ENCODE measurements around the gene ATF7IP2. TPM values are rescaled to one million over a fixed set of nuclear protein-coding genes. Genes with fewer than 3 reads are reported as not detected.
A peak's percentile ranks its signal among the peaks of the same experiment; 100 is the strongest.

The ATF7IP2 gene, protein sequence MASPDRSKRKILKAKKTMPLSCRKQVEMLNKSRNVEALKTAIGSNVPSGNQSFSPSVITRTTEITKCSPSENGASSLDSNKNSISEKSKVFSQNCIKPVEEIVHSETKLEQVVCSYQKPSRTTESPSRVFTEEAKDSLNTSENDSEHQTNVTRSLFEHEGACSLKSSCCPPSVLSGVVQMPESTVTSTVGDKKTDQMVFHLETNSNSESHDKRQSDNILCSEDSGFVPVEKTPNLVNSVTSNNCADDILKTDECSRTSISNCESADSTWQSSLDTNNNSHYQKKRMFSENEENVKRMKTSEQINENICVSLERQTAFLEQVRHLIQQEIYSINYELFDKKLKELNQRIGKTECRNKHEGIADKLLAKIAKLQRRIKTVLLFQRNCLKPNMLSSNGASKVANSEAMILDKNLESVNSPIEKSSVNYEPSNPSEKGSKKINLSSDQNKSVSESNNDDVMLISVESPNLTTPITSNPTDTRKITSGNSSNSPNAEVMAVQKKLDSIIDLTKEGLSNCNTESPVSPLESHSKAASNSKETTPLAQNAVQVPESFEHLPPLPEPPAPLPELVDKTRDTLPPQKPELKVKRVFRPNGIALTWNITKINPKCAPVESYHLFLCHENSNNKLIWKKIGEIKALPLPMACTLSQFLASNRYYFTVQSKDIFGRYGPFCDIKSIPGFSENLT
- total RNA-seq (10 to 100 TPM; 14.3 to 60.4 TPM), polyA plus RNA-seq (10 to 100 TPM; 16.8 to 43.5 TPM)

DNA sequence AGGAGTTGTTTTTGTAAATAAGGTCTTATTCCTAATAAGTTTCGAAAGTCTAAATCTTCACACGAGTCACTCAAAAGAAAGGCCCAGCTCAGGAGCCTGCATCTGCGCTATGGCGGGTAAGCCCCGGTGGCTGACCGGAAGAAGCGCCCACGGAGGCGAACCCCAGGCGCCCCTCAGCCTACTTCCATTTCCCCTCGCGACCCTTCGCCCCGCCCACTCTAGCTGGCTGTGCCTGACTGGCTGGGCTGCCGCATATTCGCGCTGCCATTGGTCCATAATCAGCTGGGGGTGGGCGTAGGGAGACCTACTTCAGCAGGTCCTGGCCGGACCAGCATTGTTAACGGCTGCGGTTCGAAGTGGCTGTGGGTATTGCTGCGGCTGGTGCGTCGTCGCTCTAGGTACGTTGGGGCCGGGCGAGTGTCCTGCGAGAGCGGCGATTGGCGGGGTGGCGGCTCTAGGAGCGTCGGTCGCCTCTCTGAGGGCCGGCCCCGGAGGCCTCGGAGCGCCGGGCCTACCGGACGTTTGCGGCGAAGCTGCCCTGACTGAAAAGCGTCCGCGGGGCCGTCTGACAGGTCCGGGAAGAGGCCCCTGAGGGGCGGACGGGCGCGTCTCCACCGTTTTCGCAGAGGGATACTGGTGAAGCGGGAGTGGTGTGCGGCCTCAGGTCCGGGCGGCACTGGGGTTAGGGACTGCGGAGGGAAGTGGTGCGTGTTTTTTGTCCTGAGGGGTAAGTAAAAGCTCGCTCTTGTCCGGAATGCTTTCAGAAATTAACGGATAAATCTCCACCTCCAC lies at the start of gene ATF7IP2:
TSS of gene ATF7IP2 (plus strand) at position 337 of the 792 bp plus-strand sequence. CDS start 44,560 bp downstream, outside the sequence.
- TF ChIP-seq NR2F2 (IDR thresholded peaks at IDR 0.05) (peak; percentile 28), GABPA (IDR thresholded peaks at IDR 0.05 in 1 of 2, conservative IDR thresholded peaks at IDR 0.05 in 1 of 2) (peak in 1 of 2 donors; percentile 42), RXRA (IDR thresholded peaks at IDR 0.05) (peak; percentile 27 to 53), EGR1 (IDR thresholded peaks at IDR 0.05; ENCODE audit: low read depth in 2 of 2) (peak; percentile 33 to 53), HNF4G (IDR thresholded peaks at IDR 0.05) (no peak), RAD21 (IDR thresholded peaks at IDR 0.05) (peak; percentile 32 to 52), YY1 (IDR thresholded peaks at IDR 0.05) (peak; percentile 86), FOXA1 (IDR thresholded peaks at IDR 0.05) (peak; percentile 11), FOXA2 (IDR thresholded peaks at IDR 0.05) (no peak), SP1 (IDR thresholded peaks at IDR 0.05) (peak; percentile 85), TAF1 (conservative IDR thresholded peaks at IDR 0.05) (peak; percentile 98), JUND (IDR thresholded peaks at IDR 0.05) (no peak), HNF4A (conservative IDR thresholded peaks at IDR 0.05) (peak in 1 of 2 donors; percentile 27)
- TF ChIP-seq, protein P1, sequence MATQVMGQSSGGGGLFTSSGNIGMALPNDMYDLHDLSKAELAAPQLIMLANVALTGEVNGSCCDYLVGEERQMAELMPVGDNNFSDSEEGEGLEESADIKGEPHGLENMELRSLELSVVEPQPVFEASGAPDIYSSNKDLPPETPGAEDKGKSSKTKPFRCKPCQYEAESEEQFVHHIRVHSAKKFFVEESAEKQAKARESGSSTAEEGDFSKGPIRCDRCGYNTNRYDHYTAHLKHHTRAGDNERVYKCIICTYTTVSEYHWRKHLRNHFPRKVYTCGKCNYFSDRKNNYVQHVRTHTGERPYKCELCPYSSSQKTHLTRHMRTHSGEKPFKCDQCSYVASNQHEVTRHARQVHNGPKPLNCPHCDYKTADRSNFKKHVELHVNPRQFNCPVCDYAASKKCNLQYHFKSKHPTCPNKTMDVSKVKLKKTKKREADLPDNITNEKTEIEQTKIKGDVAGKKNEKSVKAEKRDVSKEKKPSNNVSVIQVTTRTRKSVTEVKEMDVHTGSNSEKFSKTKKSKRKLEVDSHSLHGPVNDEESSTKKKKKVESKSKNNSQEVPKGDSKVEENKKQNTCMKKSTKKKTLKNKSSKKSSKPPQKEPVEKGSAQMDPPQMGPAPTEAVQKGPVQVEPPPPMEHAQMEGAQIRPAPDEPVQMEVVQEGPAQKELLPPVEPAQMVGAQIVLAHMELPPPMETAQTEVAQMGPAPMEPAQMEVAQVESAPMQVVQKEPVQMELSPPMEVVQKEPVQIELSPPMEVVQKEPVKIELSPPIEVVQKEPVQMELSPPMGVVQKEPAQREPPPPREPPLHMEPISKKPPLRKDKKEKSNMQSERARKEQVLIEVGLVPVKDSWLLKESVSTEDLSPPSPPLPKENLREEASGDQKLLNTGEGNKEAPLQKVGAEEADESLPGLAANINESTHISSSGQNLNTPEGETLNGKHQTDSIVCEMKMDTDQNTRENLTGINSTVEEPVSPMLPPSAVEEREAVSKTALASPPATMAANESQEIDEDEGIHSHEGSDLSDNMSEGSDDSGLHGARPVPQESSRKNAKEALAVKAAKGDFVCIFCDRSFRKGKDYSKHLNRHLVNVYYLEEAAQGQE (IDR thresholded peaks at IDR 0.05) = peak; percentile 96
- TF ChIP-seq, protein P2, sequence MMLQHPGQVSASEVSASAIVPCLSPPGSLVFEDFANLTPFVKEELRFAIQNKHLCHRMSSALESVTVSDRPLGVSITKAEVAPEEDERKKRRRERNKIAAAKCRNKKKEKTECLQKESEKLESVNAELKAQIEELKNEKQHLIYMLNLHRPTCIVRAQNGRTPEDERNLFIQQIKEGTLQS (IDR thresholded peaks at IDR 0.05) = peak; percentile 18
- TF ChIP-seq, protein P3, sequence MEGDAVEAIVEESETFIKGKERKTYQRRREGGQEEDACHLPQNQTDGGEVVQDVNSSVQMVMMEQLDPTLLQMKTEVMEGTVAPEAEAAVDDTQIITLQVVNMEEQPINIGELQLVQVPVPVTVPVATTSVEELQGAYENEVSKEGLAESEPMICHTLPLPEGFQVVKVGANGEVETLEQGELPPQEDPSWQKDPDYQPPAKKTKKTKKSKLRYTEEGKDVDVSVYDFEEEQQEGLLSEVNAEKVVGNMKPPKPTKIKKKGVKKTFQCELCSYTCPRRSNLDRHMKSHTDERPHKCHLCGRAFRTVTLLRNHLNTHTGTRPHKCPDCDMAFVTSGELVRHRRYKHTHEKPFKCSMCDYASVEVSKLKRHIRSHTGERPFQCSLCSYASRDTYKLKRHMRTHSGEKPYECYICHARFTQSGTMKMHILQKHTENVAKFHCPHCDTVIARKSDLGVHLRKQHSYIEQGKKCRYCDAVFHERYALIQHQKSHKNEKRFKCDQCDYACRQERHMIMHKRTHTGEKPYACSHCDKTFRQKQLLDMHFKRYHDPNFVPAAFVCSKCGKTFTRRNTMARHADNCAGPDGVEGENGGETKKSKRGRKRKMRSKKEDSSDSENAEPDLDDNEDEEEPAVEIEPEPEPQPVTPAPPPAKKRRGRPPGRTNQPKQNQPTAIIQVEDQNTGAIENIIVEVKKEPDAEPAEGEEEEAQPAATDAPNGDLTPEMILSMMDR (IDR thresholded peaks at IDR 0.05; ENCODE audit: low read depth, low read length, missing input control) = no peak
- TF ChIP-seq, protein P4, sequence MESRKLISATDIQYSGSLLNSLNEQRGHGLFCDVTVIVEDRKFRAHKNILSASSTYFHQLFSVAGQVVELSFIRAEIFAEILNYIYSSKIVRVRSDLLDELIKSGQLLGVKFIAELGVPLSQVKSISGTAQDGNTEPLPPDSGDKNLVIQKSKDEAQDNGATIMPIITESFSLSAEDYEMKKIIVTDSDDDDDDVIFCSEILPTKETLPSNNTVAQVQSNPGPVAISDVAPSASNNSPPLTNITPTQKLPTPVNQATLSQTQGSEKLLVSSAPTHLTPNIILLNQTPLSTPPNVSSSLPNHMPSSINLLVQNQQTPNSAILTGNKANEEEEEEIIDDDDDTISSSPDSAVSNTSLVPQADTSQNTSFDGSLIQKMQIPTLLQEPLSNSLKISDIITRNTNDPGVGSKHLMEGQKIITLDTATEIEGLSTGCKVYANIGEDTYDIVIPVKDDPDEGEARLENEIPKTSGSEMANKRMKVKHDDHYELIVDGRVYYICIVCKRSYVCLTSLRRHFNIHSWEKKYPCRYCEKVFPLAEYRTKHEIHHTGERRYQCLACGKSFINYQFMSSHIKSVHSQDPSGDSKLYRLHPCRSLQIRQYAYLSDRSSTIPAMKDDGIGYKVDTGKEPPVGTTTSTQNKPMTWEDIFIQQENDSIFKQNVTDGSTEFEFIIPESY (IDR thresholded peaks at IDR 0.05) = no peak
- TF ChIP-seq, protein P5, sequence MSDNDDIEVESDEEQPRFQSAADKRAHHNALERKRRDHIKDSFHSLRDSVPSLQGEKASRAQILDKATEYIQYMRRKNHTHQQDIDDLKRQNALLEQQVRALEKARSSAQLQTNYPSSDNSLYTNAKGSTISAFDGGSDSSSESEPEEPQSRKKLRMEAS (IDR thresholded peaks at IDR 0.05) = no peak
- Histone ChIP-seq H3K4me3 (ENCODE audit: low read depth in 1 of 3, low read length in 3 of 3) (peak within 1 kb of the TSS; percentile 67 to 96 (median 88)), H3K27me3 (ENCODE audit: control insufficient read depth in 4 of 4, insufficient read depth in 4 of 4, low read length in 3 of 4) (no peaks in the 10 kb centered on the region), H3K9ac (ENCODE audit: low read depth in 1 of 2, low read length in 2 of 2) (peak within 1 kb of the TSS; percentile 95 to 98), H3K4me1 (ENCODE audit: control insufficient read depth in 4 of 4, insufficient read depth in 4 of 4, low read length in 3 of 4) (peaks cover 0 to 15% (median 6%) of the 10 kb centered on the region in 4 donors), H3K9me3 (ENCODE audit: control insufficient read depth in 4 of 4, low read length in 3 of 4) (no peaks in the 10 kb centered on the region), H3K27ac (ENCODE audit: low read depth in 1 of 2, low read length in 2 of 2) (peak within 1 kb of the TSS; percentile 71 to 75), H3K36me3 (ENCODE audit: control insufficient read depth in 4 of 4, insufficient read depth in 3 of 4, low read depth in 1 of 4, low read length in 3 of 4) (no peaks in the 10 kb centered on the region)
- 3% methylated on average over 66 of the region's 66 CpGs for WGBS
- DNase-seq (ENCODE audit: low spot score) = peak; percentile 89
